Activated naive CD8-positive, alpha-beta T cell treated with anti-CD3 and anti-CD28 coated beads for 36 hours (primary cell): ENCODE results near the gene KLRC3. TPM values are rescaled to one million over a fixed set of nuclear protein-coding genes. Genes with fewer than 3 reads are reported as not detected.
"Not testable (repeated sequence)": the region's sequence is repeated elsewhere in the genome, so short reads cannot be mapped to it uniquely, and the experiment has no call there.

Source experiments
- DNase-seq: peaks from one replicate; pipeline ENCODE4 v3.0.0; 2021
- H3K27ac Mint-ChIP-seq: one replicate; pipeline ENCODE4 v1.8.0; 2022; ENCODE audit warnings: mild to moderate bottlenecking, moderate library complexity, mixed read lengths
- H3K27me3 Mint-ChIP-seq: one replicate; pipeline ENCODE4 v1.8.0; 2022; ENCODE audit warnings: mild to moderate bottlenecking, mixed read lengths
- H3K36me3 Mint-ChIP-seq: one replicate; pipeline ENCODE4 v1.8.0; 2021; ENCODE audit warnings: mild to moderate bottlenecking, mixed read lengths
- H3K4me1 Mint-ChIP-seq: one replicate; pipeline ENCODE4 v1.8.0; 2021; ENCODE audit warnings: mixed read lengths
- H3K4me3 Mint-ChIP-seq: one replicate; pipeline ENCODE4 v1.8.0; 2022; ENCODE audit warnings: mild to moderate bottlenecking, moderate library complexity, mixed read lengths
- H3K9me3 Mint-ChIP-seq: one replicate; pipeline ENCODE4 v1.8.0; 2022; ENCODE audit warnings: mixed read lengths
- total RNA-seq, 2 experiments: library from RNA; stranded (reverse); gene quantifications; one replicate each; pipeline ENCODE4 v1.2.3, GENCODE V29; 2021

KLRC3 gene
- total RNA-seq, 2 experiments from 2014 or later = 0.64 to 1.1 TPM

DNA sequence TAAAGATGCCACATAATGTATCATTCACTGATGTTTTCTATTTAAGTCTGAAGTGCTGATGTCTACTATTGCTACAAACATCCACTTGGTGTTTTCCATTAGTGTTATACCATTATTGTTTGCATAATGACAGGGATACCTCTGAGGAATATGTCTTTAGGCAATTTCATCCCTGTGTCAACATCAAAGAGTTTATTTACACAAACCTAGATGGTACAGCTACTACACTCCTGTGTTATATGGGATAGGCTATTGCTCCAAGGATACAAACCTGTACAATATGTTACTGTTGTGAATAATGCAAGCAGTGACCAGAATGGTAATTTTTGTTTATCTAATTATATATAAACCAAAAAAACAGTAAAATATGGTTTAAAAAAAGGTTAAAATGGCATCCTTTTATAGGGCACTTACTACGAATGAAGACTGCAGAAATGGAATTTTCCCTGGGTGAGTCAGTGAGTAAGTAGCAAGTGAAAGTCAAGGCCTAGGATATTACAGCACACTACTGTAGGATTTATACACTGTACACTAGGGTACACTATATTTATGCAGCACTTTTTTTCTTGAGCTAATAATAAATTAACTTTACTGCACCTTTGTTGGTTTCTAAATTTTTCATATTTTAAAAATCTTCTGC, 4.0 kb upstream of the KLRC3 start:
- not testable (repeated sequence) for H3K4me3 Mint-ChIP-seq, H3K4me1 Mint-ChIP-seq, H3K27me3 Mint-ChIP-seq, H3K36me3 Mint-ChIP-seq, H3K9me3 Mint-ChIP-seq, H3K27ac Mint-ChIP-seq, DNase-seq

DNA sequence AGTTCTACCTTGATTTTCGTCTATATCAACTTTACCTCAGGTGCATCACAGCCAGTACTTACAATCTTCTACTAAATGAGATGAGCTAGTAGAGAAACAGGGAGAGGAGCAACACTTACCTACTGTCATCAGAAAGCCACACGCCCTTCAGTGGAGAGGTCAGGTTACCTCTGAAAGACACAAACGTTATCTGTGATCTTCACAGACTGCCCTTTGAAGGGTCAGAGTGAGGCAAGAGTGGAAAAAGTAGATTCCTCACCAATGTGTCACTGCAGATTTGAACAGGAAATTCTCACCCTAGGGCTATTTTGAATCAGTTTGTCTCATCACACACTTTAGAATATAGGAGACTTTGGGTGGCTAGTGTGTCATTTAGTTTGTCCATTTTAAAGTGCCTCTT, 1.8 kb upstream of the KLRC3 start:
- H3K27ac Mint-ChIP-seq, H3K27me3 Mint-ChIP-seq, H3K36me3 Mint-ChIP-seq, H3K9me3 Mint-ChIP-seq, H3K4me3 Mint-ChIP-seq, H3K4me1 Mint-ChIP-seq: not testable (repeated sequence)
- DNase-seq = peak; percentile 21

DNA sequence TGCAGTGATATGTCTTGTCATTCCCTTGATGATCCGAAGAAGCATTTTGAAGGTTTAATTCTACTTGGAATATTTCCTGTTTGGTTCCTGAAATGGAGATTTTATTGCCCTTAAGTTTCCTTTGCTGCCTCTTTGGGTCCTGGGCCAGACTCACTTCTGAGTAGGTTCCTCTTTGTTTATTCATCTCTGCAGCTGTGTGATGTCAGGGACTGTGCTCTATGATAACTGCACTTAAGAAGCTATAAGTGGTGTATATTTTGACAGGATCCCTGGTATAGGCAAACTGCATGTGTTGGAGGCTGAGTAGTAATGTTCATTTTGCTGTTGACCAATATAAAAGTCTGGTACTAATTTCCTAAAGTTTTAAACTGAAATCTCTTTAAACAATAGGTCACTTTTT, 11.0 kb downstream of the KLRC3 start, which contains the start of gene KLRC4:
Gene KLRC4, minus strand, starts transcription at position 366 of the 400 bp plus-strand sequence. Its CDS starts 182 bp downstream, at position 184.
- Mint-ChIP-seq H3K27ac (peak within 1 kb of the TSS; percentile 77), H3K4me1 (peaks cover 37% of the 10 kb centered on the region), H3K4me3 (peak within 1 kb of the TSS; percentile 76), H3K36me3 (peaks cover 22% of the 10 kb centered on the region), H3K9me3 (peaks cover 7% of the 10 kb centered on the region), H3K27me3 (no peaks in the 10 kb centered on the region)
- no peak for DNase-seq

DNA sequence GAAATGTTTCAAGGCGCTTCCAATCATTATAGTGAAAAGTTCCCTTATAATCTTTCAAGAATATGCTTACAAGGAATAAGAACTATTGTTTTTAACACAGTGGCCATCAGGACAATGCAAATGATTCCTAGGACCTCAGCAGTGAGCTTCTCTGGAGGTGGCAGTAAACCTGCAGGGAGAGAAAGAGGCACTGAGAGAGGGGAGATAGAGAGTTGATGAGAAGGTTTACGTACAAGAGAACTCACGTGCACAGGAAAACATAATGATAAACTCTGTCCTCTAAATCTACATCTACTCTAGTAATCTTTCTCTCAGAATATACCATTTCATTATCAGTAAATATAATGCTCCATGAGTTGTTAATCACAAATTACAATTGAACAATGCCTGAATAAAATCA, 11.6 kb downstream of the KLRC3 start:
- DNase-seq = no peak
- Mint-ChIP-seq H3K27me3 (no peaks in the 10 kb centered on the region), H3K36me3 (peaks cover 22% of the 10 kb centered on the region), H3K27ac (peak overlapping the region; percentile 77), H3K9me3 (peaks cover 7% of the 10 kb centered on the region), H3K4me3 (peak overlapping the region; percentile 76), H3K4me1 (peaks cover 39% of the 10 kb centered on the region)

DNA sequence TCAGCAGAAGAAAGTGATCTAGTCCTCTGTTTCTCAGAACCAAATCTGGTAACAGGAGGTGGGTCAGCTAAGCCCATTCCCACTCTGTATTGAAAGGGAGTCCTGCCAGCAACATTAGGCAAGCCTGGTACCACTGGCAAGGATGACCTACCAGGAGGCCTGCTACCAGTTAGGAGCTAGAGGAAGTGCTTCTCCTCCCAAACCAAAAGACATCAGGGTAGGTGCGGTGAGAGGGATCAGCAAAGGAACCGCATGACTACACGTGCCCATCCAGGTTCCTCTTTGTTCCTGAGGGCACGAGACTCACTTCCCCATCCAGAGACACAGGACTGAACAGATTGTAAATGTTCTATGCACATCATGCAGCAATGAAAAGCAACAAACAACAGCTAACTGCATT, 13.7 kb downstream of the KLRC3 start:
- Mint-ChIP-seq H3K27me3 (no peaks in the 10 kb centered on the region), H3K9me3 (peaks cover 3% of the 10 kb centered on the region), H3K36me3 (peaks cover 30% of the 10 kb centered on the region), H3K4me1 (peaks cover 44% of the 10 kb centered on the region), H3K27ac (peak overlapping the region; percentile 93), H3K4me3 (peak overlapping the region; percentile 86)
- no peak for DNase-seq

DNA sequence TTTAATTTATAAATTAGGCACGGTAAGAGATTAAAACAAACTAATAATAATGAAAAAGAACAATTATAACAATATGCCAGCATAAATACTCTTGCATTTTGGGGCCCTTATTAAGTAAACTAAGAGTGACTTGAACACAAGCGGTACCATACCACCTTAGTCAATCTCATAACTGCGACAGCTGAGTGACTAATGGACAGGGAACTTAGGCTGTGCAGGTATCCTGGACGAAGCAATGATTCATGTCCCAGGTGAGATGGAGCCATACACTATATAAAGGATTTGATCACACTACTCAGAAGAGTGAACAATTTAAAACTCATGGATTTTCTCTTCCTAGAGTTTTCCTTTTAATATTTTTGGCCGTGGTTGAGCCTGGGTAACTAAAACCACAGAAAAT, 15.1 kb downstream of the KLRC3 start:
- Mint-ChIP-seq H3K36me3 (peaks cover 33% of the 10 kb centered on the region), H3K9me3 (peaks cover 3% of the 10 kb centered on the region), H3K4me1 (peaks cover 50% of the 10 kb centered on the region), H3K27me3 (no peaks in the 10 kb centered on the region), H3K27ac (peak overlapping the region; percentile 75), H3K4me3 (peak overlapping the region; percentile 56)
- DNase-seq = no peak

DNA sequence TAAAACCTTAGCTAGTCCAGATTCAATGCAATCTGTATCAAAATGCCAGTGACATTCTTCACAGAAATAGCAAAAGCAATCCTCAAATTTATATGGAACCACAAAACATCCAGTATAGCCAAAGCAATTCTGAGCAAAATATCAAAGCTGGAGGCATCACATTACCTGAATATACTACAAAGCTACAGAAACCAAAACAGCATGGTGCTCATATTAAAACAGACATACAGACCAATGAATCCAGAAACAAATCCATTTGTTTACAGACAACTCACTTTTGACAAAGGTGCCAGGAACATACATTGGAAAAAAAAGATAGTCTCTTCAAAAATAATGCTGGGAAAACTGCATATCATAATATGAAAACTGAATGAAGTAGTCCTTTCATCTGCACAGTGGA, 15.6 kb downstream of the KLRC3 start:
- no peak for DNase-seq
- Mint-ChIP-seq H3K4me1 (peaks cover 55% of the 10 kb centered on the region), H3K27ac (peak overlapping the region; percentile 75), H3K27me3 (no peaks in the 10 kb centered on the region), H3K36me3 (peaks cover 37% of the 10 kb centered on the region), H3K4me3 (peak overlapping the region; percentile 56), H3K9me3 (peaks cover 3% of the 10 kb centered on the region)

DNA sequence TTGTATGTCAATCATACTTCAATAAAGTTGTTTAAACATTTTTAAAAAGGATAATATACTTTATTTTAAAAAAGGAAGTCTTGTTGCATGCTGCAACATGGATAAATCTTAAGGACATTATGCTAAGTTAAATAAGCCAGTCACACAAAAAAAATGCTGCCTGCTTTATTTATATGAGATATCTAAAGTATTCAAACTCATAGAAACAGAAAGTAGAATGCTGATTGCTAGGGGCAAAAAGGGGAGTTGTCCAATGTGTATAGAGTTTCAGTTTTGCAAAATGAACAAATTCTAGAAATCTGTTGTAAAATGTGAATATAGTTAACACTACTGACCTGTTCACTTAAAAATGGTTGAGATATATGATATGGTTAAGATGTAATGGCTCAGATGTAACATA, 19.6 kb downstream of the KLRC3 start:
- H3K36me3 Mint-ChIP-seq = peaks cover 36% of the 10 kb centered on the region
- no peaks in the 10 kb centered on the region for H3K27me3 Mint-ChIP-seq
- H3K27ac Mint-ChIP-seq = peak overlapping the region; percentile 79
- H3K4me3 Mint-ChIP-seq = peak overlapping the region; percentile 58
- peaks cover 6% of the 10 kb centered on the region for H3K9me3 Mint-ChIP-seq
- no peak for DNase-seq
- peaks cover 57% of the 10 kb centered on the region for H3K4me1 Mint-ChIP-seq

DNA sequence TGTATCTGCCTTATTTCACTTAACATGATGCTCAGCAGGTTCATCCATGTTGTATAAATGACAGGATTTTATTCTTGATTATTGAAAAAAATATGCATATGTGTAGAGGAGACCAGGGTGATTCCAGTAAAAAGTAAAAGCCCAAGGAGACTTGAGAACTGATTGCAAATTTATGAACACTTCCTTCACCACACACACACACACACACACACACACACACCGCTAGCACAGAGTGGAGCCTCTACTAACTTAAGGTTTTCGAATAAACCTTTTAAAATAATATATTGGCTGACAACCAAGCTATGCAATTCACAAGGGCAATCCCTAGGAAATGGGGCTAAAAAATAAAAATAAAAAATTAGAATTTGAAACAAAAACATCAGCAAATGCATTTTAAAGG, 22.2 kb downstream of the KLRC3 start:
- Mint-ChIP-seq H3K27me3 (no peaks in the 10 kb centered on the region), H3K27ac (peak overlapping the region; percentile 86), H3K9me3 (peaks cover 2% of the 10 kb centered on the region), H3K4me1 (peaks cover 68% of the 10 kb centered on the region), H3K4me3 (peak overlapping the region; percentile 60), H3K36me3 (peaks cover 25% of the 10 kb centered on the region)
- DNase-seq = no peak

DNA sequence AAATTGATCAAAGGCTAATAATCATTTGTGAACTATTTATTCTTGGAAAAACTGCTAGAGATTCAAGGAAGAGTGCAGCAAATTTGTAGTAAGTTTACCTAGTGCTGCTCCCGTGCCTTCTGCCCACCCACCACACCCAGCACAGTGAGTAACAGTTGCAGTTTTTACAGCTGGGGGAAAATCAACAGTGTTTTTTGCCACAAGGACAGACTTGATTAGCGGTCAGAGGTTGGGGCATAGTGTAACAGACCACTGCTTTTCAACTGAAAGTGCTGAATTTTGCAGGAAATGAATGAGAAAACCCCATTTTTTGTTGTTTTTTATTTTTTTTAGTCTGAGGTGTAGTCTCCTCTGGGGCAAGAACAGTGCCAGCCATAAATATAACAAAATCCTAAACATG, 23.1 kb downstream of the KLRC3 start:
- H3K36me3 Mint-ChIP-seq = peaks cover 22% of the 10 kb centered on the region
- peak overlapping the region; percentile 86 for H3K27ac Mint-ChIP-seq
- peak overlapping the region; percentile 68 for H3K4me3 Mint-ChIP-seq
- no peak for DNase-seq
- peaks cover 2% of the 10 kb centered on the region for H3K9me3 Mint-ChIP-seq
- H3K4me1 Mint-ChIP-seq = peaks cover 73% of the 10 kb centered on the region
- H3K27me3 Mint-ChIP-seq = no peaks in the 10 kb centered on the region

DNA sequence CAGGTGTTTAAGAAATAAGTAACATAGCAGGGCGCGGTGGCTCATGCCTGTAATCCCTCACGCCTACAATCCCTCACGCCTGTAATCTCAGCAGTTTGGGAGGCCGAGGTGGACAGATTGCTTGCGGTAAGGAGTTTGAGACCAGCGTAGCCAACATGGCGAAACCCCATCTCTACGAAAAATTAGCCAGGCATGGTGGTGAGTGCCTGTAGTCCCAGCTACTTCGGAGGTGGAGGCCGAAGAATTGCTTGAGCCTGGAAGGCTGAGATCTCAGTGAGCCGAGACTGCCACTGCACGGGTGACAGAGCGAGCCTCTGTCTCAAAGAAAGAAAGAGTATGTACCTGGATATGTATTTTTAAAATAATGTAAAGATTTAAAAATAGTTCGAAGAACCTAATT, 24.2 kb downstream of the KLRC3 start:
- not testable (repeated sequence) for H3K9me3 Mint-ChIP-seq, DNase-seq, H3K27me3 Mint-ChIP-seq
- Mint-ChIP-seq H3K4me3 (peak overlapping the region; percentile 2), H3K4me1 (peaks cover 71% of the 10 kb centered on the region), H3K27ac (peak overlapping the region; percentile 98), H3K36me3 (peaks cover 15% of the 10 kb centered on the region)

DNA sequence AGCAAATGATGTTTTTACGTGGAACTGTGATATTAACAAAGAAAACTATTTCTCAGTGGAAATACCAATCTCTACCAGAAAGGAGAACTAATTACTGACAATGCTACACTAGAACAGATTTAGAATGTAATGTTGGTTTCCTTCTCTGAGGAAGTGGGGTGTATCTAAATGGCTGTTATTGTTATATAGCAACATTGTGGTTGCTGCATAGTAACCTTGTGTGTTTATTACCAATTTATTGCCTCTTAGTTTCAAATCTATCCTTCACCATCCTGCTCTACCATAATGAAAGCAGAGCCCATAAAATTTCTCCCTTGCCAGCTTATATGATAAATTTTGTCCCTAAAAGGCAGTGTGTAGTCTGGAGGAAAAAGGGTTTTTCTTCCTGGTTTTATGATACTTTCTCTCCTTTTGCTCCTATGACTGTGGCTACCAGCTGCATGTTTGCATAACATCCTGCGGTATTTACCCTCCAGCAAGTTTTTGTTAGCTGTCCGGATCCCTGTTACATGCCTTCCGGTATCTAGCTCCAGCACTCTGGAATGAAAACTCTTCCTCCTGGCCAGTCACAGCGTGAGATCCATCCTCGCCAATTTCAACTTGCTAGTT, 24.9 kb downstream of the KLRC3 start:
- Mint-ChIP-seq H3K4me1 (peaks cover 69% of the 10 kb centered on the region), H3K27ac (peak overlapping the region; percentile 98), H3K4me3 (peak overlapping the region; percentile 80), H3K9me3 (peaks cover 2% of the 10 kb centered on the region), H3K36me3 (peaks cover 12% of the 10 kb centered on the region), H3K27me3 (no peaks in the 10 kb centered on the region)
- no peak for DNase-seq

DNA sequence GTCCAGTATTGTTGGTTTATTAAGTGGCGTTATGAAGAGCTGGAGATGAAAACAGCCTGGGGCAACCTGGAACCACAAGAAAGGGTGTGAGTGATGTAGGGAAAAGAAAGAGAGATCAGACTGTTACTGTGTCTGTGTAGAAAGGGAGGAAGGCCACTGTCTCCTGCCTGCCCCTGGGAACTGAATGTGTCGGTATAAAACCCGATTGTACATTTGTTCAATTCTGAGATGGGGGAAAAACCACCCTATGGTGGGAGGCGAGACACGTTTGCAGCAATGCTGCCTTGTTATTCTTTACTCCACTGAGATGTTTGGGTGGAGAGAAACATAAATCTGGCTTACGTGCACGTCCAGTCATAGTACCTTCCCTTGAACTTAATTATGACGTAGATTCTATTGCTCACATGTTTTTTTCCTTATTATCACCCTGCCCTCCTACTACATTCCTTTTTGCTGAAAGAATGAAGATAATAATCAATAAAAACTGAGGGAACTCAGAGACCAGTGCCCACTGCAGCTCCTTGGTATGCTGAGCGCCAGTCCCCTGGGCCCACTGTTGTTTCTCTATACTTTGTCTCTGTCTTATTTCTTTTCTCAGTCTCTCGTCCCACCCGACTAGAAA, 25.8 kb downstream of the KLRC3 start:
- Mint-ChIP-seq H3K27ac (peak overlapping the region; percentile 98), H3K4me1 (peaks cover 71% of the 10 kb centered on the region), H3K4me3 (peak overlapping the region; percentile 80)
- DNase-seq = peak; percentile 50
- H3K36me3 Mint-ChIP-seq, H3K27me3 Mint-ChIP-seq, H3K9me3 Mint-ChIP-seq: not testable (repeated sequence)

DNA sequence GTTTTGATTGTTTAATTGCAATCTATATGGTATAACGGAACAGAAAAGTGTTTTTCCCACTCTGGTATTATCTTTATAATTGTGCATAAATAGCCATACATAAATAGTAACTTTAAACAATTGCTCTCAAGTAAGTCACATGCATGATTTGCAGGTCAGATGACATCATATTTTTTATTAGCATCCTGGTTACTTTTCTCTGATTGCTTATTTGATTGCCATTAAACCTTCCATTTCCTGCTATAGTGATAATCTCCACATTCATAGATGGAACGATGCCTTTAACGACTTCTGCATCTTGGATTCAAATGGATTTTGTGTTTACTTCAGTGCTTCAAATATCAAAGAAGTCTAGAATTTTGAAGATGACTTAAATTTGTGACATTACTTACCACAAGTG, 27.1 kb downstream of the KLRC3 start:
- Mint-ChIP-seq H3K36me3 (peaks cover 12% of the 10 kb centered on the region), H3K27ac (peak overlapping the region; percentile 96), H3K27me3 (no peaks in the 10 kb centered on the region), H3K9me3 (no peaks in the 10 kb centered on the region), H3K4me1 (peaks cover 67% of the 10 kb centered on the region), H3K4me3 (peak overlapping the region; percentile 50)
- no peak for DNase-seq

DNA sequence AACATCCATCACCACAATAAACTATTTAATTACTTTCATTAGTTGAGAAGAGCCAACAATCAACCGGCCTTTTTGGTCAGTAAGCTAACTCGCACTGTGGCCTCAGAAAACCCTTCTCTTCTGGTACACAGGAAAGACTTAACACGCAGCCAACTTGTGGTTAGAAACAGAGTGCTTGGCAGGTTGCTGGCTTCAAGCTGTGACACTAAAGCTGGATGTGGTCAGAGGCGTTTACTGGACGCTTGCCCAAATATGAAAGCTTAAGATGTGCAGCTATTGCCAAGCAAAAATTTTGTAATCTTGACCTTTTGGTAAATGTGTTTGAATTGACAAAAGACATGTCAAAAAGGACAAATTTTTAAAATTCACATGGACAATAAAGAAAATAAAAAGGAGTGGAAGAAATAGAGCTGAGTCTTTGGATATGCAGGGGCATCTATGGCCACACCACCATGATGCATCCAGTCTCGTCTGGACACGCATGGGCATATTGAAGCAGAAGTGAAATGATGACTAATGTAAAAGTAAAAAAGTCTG, 27.9 kb downstream of the KLRC3 start:
- no peaks in the 10 kb centered on the region for H3K9me3 Mint-ChIP-seq
- peaks cover 60% of the 10 kb centered on the region for H3K4me1 Mint-ChIP-seq
- no peaks in the 10 kb centered on the region for H3K27me3 Mint-ChIP-seq
- H3K4me3 Mint-ChIP-seq = peak overlapping the region; percentile 72
- peaks cover 16% of the 10 kb centered on the region for H3K36me3 Mint-ChIP-seq
- peak overlapping the region; percentile 96 for H3K27ac Mint-ChIP-seq
- peak; percentile 50 for DNase-seq
